SK-N-SH (cell line): Measurements from ENCODE around the gene CCDC192.

Experiments
- ELF1 ChIP-seq: IDR thresholded peaks from 2 replicates; pipeline ENCODE4 v1.4.0; 2012
- EP300 ChIP-seq, 2 experiments: IDR thresholded peaks; 2 replicates each; pipeline versions ENCODE4 v1.4.0 to v1.6.1; 2012; ENCODE audit warnings: borderline replicate concordance in 1 of 2, low read depth in 1 of 2, low read length in 1 of 2
- EZH2phosphoT487 ChIP-seq: fragments of 200-600 bp; sonication (generic); IDR thresholded peaks from 2 replicates; pipeline ENCODE4 v1.6.1; 2017; ENCODE audit warnings: low read depth, mixed run types, mild to moderate bottlenecking, antibody characterized with exemption, moderate library complexity, borderline replicate concordance
- MAX ChIP-seq: IDR thresholded peaks from 2 replicates; pipeline ENCODE4 v1.4.0; 2012; ENCODE audit warnings: low read depth
- POLR2AphosphoS5 ChIP-seq: IDR thresholded peaks from 2 replicates; pipeline ENCODE4 v1.6.1; 2012; ENCODE audit warnings: low read depth, low read length
- RXRA ChIP-seq: IDR thresholded peaks from 2 replicates; pipeline ENCODE4 v1.4.0; 2012; ENCODE audit warnings: low read depth, mild to moderate bottlenecking, borderline replicate concordance
- TAF1 ChIP-seq: IDR thresholded peaks from 2 replicates; pipeline ENCODE4 v1.6.1; 2012; ENCODE audit warnings: low read depth, mild to moderate bottlenecking, low read length, moderate library complexity, borderline replicate concordance
- USF2 ChIP-seq: fragments of 150-350 bp; IDR thresholded peaks from 2 replicates; pipeline ENCODE4 v1.6.1; 2017; ENCODE audit warnings: antibody characterized with exemption, low read length, low read depth, borderline replicate concordance
- ZBTB33 ChIP-seq: IDR thresholded peaks from 2 replicates; pipeline ENCODE4 v1.4.0; 2012; ENCODE audit warnings: low read depth, borderline replicate concordance
- TF ChIP-seq, protein P1 (sequence below): fragments of 200-600 bp; sonication (generic); IDR thresholded peaks from 2 replicates; pipeline ENCODE4 v1.6.1; 2017; ENCODE audit warnings: antibody characterized with exemption, mild to moderate bottlenecking, moderate library complexity

GRCh38 chr5:127912411-127912810 is 209.2 kb downstream of the CCDC192 start:
- TF ChIP-seq, protein P1, sequence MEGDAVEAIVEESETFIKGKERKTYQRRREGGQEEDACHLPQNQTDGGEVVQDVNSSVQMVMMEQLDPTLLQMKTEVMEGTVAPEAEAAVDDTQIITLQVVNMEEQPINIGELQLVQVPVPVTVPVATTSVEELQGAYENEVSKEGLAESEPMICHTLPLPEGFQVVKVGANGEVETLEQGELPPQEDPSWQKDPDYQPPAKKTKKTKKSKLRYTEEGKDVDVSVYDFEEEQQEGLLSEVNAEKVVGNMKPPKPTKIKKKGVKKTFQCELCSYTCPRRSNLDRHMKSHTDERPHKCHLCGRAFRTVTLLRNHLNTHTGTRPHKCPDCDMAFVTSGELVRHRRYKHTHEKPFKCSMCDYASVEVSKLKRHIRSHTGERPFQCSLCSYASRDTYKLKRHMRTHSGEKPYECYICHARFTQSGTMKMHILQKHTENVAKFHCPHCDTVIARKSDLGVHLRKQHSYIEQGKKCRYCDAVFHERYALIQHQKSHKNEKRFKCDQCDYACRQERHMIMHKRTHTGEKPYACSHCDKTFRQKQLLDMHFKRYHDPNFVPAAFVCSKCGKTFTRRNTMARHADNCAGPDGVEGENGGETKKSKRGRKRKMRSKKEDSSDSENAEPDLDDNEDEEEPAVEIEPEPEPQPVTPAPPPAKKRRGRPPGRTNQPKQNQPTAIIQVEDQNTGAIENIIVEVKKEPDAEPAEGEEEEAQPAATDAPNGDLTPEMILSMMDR: no peak
- no peak for TF ChIP-seq POLR2AphosphoS5
- no peak for TF ChIP-seq RXRA
- no peak for TF ChIP-seq TAF1
- TF ChIP-seq EZH2phosphoT487: no peak
- no peak for TF ChIP-seq ELF1
- no peak for TF ChIP-seq MAX
- no peak for TF ChIP-seq USF2
- TF ChIP-seq ZBTB33: no peak
- TF ChIP-seq EP300 (IDR thresholded peaks at IDR 0.05; ENCODE audit: borderline replicate concordance in 1 of 2, low read depth in 1 of 2, low read length in 1 of 2): no peak
